ENCODE results near the gene SPP1.

DNA sequence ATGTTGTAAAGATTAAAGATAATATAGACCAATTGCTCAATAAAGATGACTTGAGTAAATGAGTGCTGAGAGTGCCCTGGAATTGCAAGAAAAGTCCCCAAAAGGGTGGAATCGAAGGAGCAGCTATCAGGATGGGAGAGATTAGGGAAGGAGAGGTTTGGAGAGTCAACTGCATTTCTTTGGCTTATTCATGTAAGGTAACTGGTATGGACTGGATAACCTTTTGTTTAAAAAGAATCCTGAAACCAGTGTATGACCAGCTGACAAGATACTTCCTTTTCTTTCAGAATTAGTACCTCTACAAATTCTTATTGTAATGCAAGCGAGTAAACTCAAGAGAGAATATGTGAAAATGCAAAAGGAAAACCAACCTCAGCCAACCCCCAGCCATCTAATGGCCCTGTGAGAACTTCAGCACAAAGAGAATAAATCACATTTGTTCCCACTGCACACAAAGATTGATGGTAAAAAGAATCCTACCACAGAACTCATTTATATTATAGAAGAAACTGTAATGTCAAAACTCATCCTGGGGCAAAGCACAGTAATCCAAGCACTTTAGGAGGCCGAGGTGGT lies 24.5 kb upstream of the SPP1 start:
- TF ChIP-seq POLR2AphosphoS5 (IDR thresholded peaks at IDR 0.05) (no peak), POLR2A (IDR thresholded peaks at IDR 0.05) (no peak)

Measured in sigmoid colon (tissue), 4 donors.